GM23248 (cell line): ENCODE data around the gene GALNT7.

Experiments
- EZH2 ChIP-seq: fragments of 200-600 bp; sonication (generic); IDR thresholded peaks from 2 replicates; pipeline ENCODE4 v1.6.1; 2018; ENCODE audit warnings: antibody characterized with exemption, mild to moderate bottlenecking; ENCODE audit not compliant: insufficient read depth, poor library complexity, severe bottlenecking
- EZH2phosphoT487 ChIP-seq: fragments of 200-600 bp; sonication (generic); IDR thresholded peaks from 2 replicates; pipeline ENCODE4 v1.6.1; 2018; ENCODE audit warnings: antibody characterized with exemption, moderate library complexity, mild to moderate bottlenecking, low read depth; ENCODE audit not compliant: insufficient read depth

DNA sequence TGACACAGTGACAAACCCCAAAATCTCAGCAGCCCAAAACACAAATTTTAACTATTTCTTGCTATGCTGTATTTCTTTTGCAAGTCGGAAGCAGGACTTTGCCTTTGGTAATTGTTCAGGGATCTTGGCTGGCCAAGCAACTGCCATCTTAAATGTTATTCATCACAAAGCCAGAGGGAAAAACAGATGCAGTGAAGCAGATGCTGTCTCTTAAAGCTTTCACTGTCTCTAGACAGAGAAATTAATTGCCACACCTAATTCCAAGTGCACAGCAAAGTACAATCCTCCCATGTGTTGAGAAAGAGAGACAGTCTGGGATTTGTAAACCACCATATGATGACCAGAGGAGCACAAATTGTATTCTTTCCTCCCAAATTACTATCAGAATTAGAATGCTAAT lies 30.0 kb upstream of the GALNT7 start:
- TF ChIP-seq EZH2 (no peak), EZH2phosphoT487 (no peak)
